HG03097 (cell line): ENCODE measurements around the gene TNS1.

ENCODE experiments used
- ATAC-seq: cut with Tn5 transposase; IDR thresholded peaks from one replicate; pipeline ENCODE4 v1.9.1; 2021; ENCODE audit not compliant: unreplicated experiment, low FRiP score

TNS1 gene

DNA sequence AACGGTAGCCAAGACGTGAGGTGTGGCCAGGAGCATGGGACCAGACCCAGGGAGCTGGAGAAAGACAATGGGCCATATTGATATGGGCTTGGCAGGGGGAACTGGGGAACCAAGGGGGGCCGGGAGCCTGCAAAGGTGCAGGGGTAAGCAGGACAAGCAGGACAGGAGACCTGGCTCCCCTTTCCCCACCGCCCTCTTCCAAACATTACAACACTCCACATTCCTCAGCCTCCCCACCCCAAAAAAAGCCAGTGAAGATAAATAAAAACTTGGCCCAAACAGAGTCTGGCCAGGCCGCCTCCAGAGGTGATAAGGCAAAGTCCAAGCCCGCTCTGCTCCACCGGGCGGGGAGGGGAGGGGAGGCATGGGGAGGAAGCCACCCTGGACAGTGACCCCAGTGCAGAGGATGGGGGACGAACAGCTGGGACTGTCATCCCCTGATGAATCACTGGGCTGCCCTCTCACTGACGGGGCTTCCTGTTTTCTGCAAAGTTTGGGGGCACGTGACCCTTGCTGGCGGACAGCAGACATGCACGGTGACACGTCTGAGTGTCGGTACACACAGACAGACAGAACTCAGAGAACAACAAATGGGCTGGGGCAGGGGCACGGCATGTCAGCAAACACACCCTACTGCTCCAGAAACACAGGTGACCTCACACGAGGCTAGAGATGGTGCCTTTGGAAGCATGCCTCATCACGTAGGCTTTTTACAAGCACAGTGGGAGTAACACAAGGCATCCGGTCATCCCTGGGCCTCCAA lies 100.2 kb downstream of the TNS1 start:
- no peak for ATAC-seq

DNA sequence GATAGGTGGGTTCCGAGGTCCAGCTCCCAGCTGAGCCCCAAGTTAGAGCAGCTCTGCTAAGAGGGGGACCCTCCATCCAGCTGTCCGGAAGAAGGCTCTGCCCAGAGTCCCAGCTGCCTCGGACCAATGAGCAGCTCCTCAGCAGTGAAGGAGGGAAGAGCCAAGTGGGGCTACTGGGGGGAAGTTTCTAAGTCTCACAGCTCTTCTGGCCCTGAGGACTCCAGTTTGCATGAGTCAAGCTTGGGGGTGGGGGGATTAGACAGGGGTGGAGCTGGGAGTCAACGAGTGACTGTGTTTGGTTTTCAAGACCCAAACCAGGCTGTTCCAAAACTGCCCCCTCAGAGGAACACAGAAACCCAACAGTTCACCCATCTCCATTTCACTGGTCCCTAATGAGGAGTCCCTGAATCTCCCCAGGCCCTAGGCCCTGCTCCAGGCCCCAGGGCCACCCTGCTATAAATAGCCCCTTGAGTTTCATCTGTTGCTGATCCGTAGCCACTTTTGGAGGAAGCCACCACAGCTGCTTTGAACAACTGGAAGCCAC lies 100.9 kb downstream of the TNS1 start:
- ATAC-seq = no peak

DNA sequence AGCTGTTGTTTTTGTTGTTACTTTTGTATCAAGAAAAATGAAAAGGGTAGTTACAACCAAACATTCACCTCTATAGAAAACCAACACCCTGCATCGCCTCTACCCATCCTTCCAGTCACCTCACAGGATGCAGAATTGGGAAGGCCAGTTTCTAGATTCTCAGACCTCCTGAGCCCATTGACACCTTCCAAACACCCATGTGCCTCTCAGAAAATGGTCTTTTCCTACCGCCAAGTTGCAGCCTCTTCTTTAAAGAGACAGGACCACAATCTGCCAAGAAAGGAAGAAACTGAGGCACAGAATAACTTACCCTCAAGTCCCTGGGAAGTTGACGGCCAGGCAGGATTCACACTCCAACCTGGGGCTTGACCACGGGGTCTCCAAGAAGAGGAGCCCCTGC lies 101.4 kb downstream of the TNS1 start:
- ATAC-seq = no peak

DNA sequence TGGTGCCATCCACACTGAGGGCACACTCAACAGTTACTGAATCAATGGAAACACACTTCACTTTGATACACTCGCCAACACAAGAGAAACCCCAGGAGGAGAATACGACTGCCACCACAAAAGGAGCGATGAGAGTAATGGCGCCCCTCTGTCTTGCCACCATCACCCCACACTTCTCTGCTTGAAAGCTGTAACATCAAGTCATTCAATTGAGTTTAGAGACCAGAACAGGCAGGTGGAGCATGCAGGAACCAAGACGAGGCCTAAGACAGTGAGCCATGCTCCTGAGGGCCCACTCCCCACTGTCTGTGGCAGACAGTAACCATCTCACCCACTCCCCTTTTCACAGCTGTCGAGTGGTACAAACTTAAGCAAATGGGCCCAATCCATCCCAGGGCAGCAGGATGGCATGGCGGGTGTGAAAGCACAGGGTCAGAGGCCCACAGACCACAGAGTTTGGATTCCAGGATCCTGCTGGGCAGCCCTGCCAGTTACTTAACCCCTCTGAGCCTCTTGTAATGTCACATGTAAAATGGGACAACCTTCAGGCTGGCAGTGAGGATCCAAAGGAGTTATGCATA lies 101.9 kb downstream of the TNS1 start:
- no peak for ATAC-seq

DNA sequence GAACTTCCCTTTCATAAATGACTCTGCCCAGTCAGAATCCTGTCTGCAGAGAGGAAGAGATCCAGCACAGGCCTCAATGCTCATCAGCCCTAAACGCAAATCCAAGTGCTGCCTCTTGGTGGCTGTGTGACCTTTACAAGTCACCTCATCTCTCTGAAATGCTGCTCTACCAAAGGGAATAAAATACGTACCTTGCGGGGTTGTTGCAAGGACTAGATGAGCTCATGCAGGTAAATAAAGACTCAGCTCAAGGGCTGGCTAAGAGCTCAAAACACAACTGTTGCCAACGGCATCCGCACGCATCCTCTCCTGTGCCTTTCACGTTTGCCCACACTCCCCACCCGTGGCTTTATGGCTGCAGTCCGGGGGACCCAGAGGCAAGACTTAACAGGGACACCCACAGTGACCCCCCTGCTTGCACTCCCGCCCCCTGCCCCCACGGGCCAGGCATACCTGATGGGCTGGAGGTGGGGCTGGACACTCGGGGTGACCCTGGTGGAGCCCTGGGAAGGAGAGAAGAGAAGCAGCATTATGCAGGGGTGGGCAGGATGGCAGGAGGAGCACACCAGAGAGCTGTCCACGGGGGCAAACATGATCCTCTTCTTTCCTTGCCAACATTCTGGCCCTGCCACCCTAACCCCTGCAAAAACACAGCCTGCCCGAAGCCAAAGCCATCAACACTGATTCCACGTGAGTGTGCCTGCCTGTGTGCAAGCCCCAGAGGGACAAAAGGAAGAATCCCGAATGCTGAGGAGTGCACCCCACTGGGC lies 102.6 kb downstream of the TNS1 start:
- ATAC-seq = no peak

DNA sequence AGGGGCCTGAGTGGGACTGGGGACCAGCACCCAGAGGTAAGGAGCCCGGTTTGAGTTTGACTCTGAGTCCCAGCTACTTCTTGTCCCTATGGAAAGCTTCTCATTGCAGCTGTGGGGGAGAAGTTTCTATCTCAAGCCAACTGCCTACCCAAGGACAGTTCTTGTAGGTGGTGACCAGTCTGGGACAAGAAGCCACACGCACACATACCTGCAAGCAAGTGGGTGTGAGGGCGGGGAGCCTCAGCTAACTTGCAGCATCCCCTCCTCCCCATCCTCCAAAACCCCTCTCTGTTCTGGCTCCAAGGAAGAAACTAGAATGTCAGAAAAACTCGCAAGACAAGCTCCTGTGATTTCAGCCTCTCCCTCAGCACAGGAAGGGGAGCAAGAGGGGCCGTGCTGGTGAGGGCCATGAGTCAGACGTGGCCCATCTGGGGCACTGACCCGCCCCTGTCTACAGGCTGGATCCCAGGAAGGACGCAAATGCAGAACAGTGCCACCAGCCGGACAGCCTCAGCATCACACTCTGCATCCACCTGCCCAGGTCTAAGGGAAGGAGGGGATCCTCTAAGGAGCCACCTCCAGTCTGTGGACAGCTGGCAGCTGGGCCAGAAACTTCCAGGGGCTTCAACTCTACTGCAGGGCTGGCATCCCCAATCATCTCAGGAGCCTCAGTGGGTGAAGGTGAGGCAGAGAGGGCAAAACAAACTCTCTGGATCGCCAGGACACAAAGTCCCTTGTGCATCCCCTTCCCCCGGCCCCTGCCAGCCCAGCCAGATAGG lies 103.4 kb downstream of the TNS1 start:
- ATAC-seq = no peak

DNA sequence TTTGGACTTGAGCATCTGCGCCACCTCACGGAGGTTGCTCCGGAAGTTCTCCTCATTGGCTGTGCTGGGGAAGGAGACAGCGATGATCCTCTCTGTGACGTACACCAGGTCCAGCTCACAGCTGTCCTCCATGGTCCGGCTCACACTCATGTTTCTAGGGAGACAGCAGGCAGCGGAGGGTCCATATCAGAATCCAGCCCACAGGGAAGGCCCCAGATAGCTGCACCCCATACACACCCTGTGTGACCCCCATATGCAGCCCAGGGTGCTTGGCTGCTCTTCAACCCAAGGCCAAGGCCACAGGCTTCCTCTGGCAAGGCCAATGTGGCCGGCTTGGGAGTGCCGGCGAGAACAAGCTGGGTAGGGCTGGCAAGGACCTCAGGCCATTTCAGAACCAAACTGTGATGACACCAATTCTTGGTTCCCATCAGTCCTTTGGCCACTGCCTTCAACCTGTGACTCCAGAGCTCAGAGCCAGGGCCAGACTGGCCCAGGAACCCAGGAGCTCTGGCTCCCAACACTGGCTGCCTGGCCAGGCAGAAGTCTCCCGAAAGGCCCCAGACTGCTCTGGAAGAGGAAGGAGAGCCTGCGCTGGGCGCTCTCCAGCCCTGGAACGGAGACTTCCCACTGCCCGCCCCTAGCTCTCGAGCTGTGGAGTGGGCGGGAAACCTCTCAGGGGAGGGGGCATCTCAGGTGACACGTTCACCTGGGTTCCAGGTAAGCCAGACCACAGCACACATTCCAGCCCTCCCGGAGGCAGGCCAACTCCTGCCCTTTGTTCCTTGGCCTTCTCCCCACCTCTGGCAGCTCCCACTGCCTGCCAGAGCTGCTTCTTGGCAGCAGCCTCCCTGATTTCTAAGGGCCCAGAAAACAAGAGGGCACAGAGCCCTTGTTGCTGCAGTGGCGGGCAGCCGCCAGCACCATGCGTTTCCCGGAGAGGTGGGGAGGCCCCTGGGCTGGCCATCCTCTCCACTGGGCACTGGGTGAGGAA lies 104.7 kb downstream of the TNS1 start:
- no peak for ATAC-seq

- no peak for ATAC-seq
Measured at GRCh38 chr2:217897091-217897715, 105.6 kb downstream of the TNS1 start.

DNA sequence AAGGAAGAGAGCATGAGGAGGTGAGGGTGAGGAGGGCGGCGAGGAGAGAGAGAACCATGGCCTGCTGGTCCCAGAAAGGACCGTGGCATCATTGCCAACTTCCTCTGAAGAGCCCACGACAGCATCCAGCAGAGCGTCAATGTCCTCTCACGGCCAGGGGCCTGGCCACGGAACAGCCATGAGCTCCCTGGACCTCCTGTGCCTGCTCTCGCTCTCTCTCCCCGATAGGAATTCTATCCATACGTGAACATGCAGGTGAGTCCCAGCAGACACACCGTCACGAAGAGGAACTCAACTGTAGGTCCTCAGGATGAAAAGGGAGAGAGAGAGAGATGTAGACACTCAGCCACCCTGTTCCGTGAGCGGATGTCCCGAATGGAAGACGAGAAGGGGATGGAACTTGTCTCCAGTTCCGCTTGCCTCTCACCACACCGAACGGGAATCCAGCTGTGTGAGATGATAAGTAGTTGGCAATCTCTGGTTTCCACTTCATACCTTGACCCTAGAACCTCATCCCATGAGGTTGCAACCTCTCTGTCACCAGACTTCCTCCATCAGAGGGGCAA lies 107.6 kb downstream of the TNS1 start:
- ATAC-seq = no peak

- no peak for ATAC-seq
Measured at GRCh38 chr2:217893440-217893839, 109.4 kb downstream of the TNS1 start.

- no peak for ATAC-seq
Measured at GRCh38 chr2:217892560-217892959, 110.2 kb downstream of the TNS1 start.

DNA sequence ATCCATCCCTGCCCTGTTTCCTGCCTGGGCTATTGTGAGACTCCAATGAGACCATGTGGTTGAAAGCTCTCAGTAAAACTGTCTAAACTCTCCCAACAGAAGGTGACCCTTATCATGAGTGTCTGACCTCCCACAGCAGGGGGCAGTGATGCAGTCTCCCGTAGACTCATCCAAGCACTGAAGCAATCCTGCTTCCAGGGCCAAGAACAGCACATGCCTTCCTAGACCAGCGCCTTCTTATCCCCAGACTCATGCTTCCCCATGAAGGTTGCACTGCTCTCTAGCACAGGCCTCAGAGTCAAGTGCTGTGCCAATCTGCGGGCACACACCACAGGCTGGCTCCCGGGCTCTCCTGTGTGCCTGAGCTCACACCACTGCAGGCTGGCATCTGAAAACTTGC lies 112.3 kb downstream of the TNS1 start:
- no peak for ATAC-seq

GRCh38 chr2:217889656-217890055 lies 113.1 kb downstream of the TNS1 start:
- ATAC-seq = no peak

GRCh38 chr2:217887841-217888701 lies 114.7 kb downstream of the TNS1 start:
- no peak for ATAC-seq

- no peak for ATAC-seq
Measured at GRCh38 chr2:217886720-217887309, 116.0 kb downstream of the TNS1 start.

GRCh38 chr2:217886091-217886490 lies 116.7 kb downstream of the TNS1 start:
- ATAC-seq = no peak

- no peak for ATAC-seq
Measured at GRCh38 chr2:217884985-217885384, 117.8 kb downstream of the TNS1 start.
